HG02642 (cell line): ENCODE measurements around the gene MTHFD2.
A peak's percentile ranks its signal among the peaks of the same experiment; 100 is the strongest.
"Not testable (repeated sequence)": the region's sequence is repeated elsewhere in the genome, so short reads cannot be mapped to it uniquely, and the experiment has no call there.

ENCODE experiments used
- ATAC-seq: cut with Tn5 transposase; IDR thresholded peaks from one replicate; pipeline ENCODE4 v1.9.1; 2021; ENCODE audit warnings: mild to moderate bottlenecking; ENCODE audit not compliant: unreplicated experiment, poor library complexity

Gene MTHFD2

DNA sequence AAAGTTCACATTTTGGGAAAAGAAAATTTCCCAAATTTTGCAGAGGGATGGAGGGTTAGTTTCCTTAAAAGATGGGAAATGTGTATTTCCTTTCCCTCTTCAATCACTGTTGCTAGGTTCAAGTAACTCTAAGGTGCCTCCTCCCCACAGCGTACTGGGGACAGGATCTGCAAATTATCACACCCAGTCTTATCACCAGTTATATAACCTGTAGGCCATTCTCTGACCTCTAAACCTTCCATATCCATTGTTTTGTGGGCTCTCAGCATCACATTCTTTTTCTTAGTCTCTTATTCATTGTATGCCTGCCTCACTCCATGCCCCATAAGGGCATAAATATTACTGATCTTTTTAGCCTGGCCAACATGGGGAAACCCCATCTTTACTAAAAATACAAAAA, 3.6 kb upstream of the MTHFD2 start:
- ATAC-seq: no peak

DNA sequence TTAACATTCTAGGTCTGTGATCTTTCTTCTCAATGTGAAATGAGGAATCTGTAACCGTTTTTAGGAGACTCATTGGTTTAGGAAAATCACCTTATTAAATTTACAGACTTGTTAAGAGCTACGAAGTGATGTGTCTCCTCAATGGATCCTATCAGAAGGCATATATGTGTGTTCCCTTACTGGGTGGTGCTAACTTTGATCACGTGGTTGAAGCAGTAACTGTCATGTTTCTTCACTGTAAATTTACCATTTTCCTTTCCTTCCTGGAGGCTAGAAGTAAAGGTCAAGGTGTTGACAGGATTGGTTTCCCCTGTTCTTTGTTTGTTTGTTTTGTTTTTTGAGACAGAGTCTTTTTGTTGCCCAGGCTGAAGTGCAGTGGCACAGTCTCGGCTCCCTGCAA, 1.4 kb upstream of the MTHFD2 start:
- ATAC-seq: no peak

- ATAC-seq: no peak
These were observed 373 bp upstream of the MTHFD2 start for GRCh38 chr2:74198023-74198460.

- no peak for ATAC-seq
These were observed 873 bp downstream of the MTHFD2 start for GRCh38 chr2:74199275-74199701.

- ATAC-seq: no peak
These were observed 1.5 kb downstream of the MTHFD2 start for GRCh38 chr2:74199871-74200305.

GRCh38 chr2:74201196-74201595, 2.8 kb downstream of the MTHFD2 start:
- no peak for ATAC-seq

GRCh38 chr2:74201596-74201995, 3.2 kb downstream of the MTHFD2 start:
- no peak for ATAC-seq

- ATAC-seq: no peak
These were observed 6.0 kb downstream of the MTHFD2 start for GRCh38 chr2:74204436-74204835.

GRCh38 chr2:74205113-74205512, 6.7 kb downstream of the MTHFD2 start:
- no peak for ATAC-seq

- no peak for ATAC-seq
These were observed 7.2 kb downstream of the MTHFD2 start for GRCh38 chr2:74205596-74205995.

DNA sequence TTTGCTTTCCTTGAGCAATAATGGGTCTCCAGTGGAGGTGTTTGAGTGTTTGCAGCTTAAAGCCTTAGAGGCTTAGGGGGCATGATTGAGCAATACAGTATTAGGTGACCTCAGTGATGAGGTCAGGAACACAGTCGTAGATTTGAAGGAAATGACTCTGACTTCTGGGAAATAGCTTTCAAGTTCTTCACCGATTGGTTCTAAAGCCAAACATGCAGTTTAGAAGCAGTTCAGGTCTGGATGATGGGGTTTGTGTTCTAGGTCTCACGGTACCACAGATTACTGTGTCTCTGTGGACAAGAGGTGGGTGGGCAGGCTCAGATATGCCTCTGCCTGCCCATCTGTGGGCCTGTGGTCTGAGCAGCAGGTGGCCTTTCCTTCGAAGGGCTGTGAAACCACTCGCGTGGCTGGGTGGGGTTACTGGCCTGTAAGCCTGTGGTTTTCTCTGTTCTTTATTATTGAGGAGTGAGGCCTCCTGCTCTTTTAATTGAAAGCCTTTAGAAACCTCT, 7.8 kb downstream of the MTHFD2 start:
- ATAC-seq: peak; percentile 79

DNA sequence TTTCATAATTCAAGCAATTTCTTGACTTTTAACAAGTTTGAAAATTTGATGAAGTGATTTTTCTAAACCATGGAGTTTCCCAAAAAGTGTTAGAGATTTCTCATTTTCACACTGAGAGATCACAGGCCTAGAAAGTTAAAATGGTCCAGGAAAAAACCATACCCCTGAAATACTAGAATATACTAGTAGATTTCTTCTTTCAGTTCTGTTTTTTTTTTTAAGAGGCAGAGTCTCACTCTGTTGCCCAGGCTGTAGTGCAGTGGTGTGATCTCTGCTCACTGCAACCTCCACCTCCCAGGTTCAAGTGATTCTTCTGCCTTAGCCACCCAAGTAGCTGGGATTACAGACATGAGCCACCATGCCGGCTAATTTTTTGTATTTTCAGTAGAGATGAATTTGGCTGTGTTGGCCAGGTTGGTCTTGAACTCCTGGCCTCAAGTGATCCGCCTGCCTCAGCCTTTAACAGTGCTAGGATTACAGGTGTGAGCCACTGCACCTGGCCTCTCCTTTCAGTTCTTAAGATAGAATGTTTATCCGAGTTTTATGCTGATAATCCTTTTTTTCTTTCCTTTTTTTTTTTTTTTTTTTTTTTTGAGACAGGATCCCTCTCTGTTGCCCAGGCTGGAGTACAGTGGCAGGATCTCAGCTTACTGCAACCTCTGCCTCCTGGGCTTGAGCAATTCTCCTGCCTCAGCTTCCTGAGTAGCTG, 14.4 kb downstream of the MTHFD2 start:
- no peak for ATAC-seq

- ATAC-seq: not testable (repeated sequence)
These were observed 17.4 kb downstream of the MTHFD2 start for GRCh38 chr2:74215771-74216170.

DNA sequence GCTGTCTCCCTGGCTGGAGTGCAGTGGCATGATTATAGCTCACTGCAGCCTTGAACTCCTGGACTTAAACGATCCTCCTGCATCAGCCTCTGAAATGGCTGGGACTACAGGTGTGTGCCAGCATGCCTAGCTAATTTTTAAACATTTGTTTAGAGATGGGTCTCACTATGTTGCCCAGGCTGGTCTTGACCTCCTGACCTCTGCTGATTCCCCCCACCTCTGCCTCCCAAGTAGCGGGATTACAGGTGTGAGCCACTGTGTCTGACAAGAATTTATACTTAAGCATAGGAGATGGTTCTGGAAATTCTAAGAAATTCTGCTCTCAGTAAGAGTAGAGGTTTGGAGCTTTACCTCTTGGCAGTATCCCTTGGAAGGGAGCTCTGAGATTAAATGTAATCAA, 18.2 kb downstream of the MTHFD2 start:
- no peak for ATAC-seq

DNA sequence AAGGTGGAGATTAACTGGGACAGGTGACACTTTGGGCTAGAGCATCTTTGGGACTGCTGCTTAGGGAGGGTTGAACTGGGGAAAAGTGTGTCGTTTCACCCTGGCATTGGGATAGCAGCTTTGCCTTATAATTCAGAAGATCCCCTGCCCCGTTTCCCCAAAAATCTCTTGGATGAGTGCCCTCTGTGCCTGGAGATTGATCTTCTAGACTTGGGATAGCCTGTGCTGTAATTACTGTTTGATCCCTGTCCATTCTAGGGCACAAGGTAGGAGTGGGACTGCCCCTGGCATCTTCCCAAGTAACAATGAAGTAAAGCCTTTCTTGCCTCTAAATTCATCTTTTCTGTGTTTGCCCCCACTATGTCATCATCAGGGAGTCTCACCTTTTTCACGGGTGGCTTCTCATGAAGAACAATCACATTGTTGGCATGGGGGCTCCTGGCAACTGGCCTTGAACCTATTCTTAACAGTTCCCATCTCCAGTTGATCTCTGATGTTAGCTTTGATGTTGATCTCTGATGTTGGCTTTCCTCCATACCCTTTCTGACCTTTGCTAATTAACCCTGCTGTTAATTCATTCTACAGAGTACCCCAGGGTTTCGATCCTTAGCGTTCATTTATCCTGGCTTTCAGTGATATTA, 21.6 kb downstream of the MTHFD2 start:
- no peak for ATAC-seq

- ATAC-seq: no peak
These were observed 22.7 kb downstream of the MTHFD2 start for GRCh38 chr2:74221091-74221490.

GRCh38 chr2:74221604-74222299, 23.3 kb downstream of the MTHFD2 start:
- no peak for ATAC-seq

- no peak for ATAC-seq
These were observed 23.9 kb downstream of the MTHFD2 start for GRCh38 chr2:74222300-74222650.

DNA sequence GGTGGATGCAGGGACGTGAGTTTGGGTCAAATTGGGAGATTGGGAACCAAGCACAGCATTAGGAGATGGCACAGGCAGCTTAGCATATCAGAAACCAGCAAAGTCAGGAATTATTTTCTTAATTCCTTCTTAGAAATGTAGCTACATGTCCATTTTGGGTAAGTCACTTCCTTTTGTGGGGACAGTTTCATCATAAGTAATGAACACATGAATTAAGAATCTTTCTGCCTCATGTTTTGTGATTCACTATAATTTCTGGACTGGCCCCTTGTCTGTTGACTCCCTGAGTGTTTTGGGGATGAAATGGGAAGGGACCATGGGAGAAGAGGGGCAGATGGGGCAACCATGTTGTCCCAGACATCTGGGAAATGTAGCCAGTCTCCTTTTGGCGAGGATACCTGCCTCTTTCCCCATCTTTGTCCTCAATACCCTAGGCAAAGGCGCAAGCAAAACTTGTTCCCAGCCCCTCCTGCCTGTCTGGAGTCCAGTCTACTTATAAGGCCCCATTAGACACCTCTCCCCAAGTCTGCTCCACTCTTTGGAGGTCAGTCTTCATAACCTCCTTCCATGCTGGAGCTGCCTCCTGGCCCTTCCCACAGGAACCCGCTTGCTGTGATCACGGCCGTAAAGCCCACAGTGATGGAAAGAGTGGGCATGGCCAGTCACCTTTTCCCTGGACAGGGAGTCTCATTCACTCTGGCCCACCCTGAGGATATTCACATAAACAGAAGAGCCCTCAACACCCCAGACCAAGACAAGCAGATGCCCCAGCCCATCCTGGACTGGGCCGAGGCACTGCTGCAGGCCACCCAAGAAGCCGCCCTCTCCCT, 25.7 kb downstream of the MTHFD2 start:
- no peak for ATAC-seq

GRCh38 chr2:74225698-74226459, 27.5 kb downstream of the MTHFD2 start:
- ATAC-seq: no peak
